ENCODE results near the gene WDFY1. TPM values are rescaled to one million over a fixed set of nuclear protein-coding genes. Genes with fewer than 3 reads are reported as not detected.

Gene WDFY1
- total RNA-seq, 3 donors from 2014 or later: 49.0 to 66.7 (median 65.8) TPM

- intact Hi-C loops (cut with DNase I, micrococcal nuclease): no loop called here
- peak; percentile 83 for ATAC-seq
- H3K4me1 ChIP-seq (ENCODE audit: low read depth): peaks cover 14% of the 10 kb centered on the region
These were observed 5.6 kb upstream of the WDFY1 start for GRCh38 chr2:223950448-223951347.

GRCh38 chr2:223949241-223949840 lies 4.2 kb upstream of the WDFY1 start:
- no peak for TF ChIP-seq CTCF (IDR thresholded peaks at IDR 0.05)
- intact Hi-C loops (cut with DNase I, micrococcal nuclease): no loop called here
- no peak overlapping the region for H3K4me3 ChIP-seq
- no peak for ATAC-seq
- no peaks in the 10 kb centered on the region for H3K9me3 ChIP-seq
- DNase-seq: no peak
- peaks cover 17% of the 10 kb centered on the region for H3K4me1 ChIP-seq (ENCODE audit: low read depth)
- H3K36me3 ChIP-seq (ENCODE audit: low read depth): no peaks in the 10 kb centered on the region

More at GRCh38 chr2:223950448-223951347, 5.6 kb upstream of the WDFY1 start:
- DNase-seq: no peak
- Histone ChIP-seq H3K9me3 (no peaks in the 10 kb centered on the region), H3K4me3 (no peak overlapping the region), H3K36me3 (ENCODE audit: low read depth) (no peaks in the 10 kb centered on the region)
- no peak for TF ChIP-seq CTCF (IDR thresholded peaks at IDR 0.05)

DNA sequence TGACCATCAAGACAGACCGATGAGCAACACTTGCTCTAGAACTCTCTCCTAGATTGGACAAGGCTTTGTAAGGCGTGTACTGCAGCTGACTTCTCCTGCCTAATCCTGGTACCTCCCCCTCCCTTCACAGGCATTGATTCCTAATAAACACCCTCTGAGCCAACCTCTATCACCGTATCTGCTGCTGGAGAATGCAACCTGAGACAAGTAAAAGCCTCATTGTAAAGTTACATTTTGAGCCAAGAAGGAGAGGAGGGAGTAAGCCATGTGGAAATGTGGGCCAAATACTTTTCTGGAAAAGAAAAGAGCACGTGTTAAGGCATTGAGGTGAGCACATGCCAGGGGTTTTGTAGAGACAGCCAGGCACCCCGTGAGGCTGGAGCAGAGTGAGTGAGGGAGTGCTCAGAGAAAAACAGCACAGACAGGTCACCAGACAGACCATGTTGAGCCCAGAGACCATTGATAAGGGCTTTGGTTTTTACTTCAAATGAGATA lies 2.6 kb upstream of the WDFY1 start:
- Histone ChIP-seq H3K4me1 (ENCODE audit: low read depth) (peaks cover 26% of the 10 kb centered on the region), H3K4me3 (no peak overlapping the region), H3K36me3 (ENCODE audit: low read depth) (no peaks in the 10 kb centered on the region), H3K9me3 (no peaks in the 10 kb centered on the region)
- no peak for TF ChIP-seq CTCF (IDR thresholded peaks at IDR 0.05)
- DNase-seq (no peak), ATAC-seq (no peak)
- intact Hi-C loops (cut with DNase I, micrococcal nuclease): no loop called here

GRCh38 chr2:223945755-223946154 lies 620 bp upstream of the WDFY1 start:
- ATAC-seq: no peak
- TF ChIP-seq CTCF (IDR thresholded peaks at IDR 0.05): no peak
- Histone ChIP-seq H3K4me3 (no peak overlapping the region), H3K36me3 (ENCODE audit: low read depth) (no peaks in the 10 kb centered on the region), H3K4me1 (ENCODE audit: low read depth) (peaks cover 32% of the 10 kb centered on the region), H3K9me3 (no peaks in the 10 kb centered on the region)
- intact Hi-C loops (cut with DNase I, micrococcal nuclease): no loop called here
- no peak for DNase-seq

DNA sequence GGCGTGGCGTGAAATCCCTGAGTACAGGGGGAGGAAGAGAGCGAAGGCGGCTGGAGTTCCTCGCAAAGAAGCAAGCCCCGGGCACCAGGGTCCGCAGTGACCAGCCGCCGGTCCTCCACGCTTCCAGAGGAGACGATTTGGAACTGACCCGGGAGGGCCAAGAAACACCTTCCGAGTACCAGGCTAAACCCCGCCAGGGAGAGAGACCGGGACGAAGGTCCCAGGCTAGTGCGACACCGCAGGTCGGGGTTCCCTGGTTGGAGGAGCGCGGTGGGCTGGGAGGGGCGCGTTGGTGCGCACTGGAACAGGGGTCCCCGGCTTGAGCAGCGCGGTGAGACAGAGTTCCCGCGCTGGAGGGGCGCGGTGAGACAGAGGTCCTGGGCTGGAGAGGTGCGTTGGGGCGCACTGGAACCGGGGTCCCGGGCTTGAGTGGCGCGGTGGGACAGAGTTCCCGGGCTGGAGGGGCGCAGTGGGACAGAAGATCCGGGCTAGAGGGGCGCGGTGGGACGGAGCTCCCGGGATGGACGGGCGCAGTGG lies 901 bp downstream of the WDFY1 start:
- Histone ChIP-seq H3K9me3 (no peaks in the 10 kb centered on the region), H3K4me1 (ENCODE audit: low read depth) (peaks cover 23% of the 10 kb centered on the region), H3K4me3 (peak overlapping the region; percentile 99), H3K36me3 (ENCODE audit: low read depth) (no peaks in the 10 kb centered on the region)
- DNase-seq (peak; percentile 54 to 72 (median 71)), ATAC-seq (peak; percentile 39)
- intact Hi-C loops (cut with DNase I, micrococcal nuclease): no loop called here
- TF ChIP-seq CTCF (IDR thresholded peaks at IDR 0.05): no peak
